Activated CD8-positive, alpha-beta memory T cell treated with anti-CD3 and anti-CD28 coated beads, Interleukin-2, amount 50 U/mL, for 1 hour (primary cell): Measurements from ENCODE around the gene SLC31A1.

Experiments used
- DNase-seq: peaks from one replicate; pipeline ENCODE4 v3.0.0-alpha.2; 2020; ENCODE audit errors: extremely low read depth

The SLC31A1 gene

GRCh38 chr9:113302792-113303418, 81.6 kb downstream of the SLC31A1 start, which contains the start of gene RNF183:
RNF183 (minus strand) TSS chr9:113303376; CDS start chr9:113298184, 5,192 bp downstream.
- no peak for DNase-seq

- no peak for DNase-seq
These were observed 85.2 kb downstream of the SLC31A1 start for GRCh38 chr9:113306566-113306965.

- DNase-seq: no peak
These were observed 86.1 kb downstream of the SLC31A1 start for GRCh38 chr9:113307396-113307975.

GRCh38 chr9:113309204-113309813, 88.0 kb downstream of the SLC31A1 start:
- DNase-seq: no peak

- DNase-seq: no peak
These were observed 89.2 kb downstream of the SLC31A1 start for GRCh38 chr9:113310538-113310937.

GRCh38 chr9:113311961-113312360, 90.6 kb downstream of the SLC31A1 start:
- DNase-seq: no peak

GRCh38 chr9:113313261-113313660, 91.9 kb downstream of the SLC31A1 start:
- DNase-seq: no peak
